GF-D8 (cell line): ENCODE measurements around the gene TBXAS1.
"Not testable (repeated sequence)": the region's sequence is repeated elsewhere in the genome, so short reads cannot be mapped to it uniquely, and the experiment has no call there.

Experiments
- DNase-seq: peaks from one replicate; lab custom pipeline; 2025; lab: John Stamatoyannopoulos, UW

TBXAS1 gene

GRCh38 chr7:139915268-139915863 lies 86.3 kb downstream of the TBXAS1 start:
- no peak for DNase-seq

GRCh38 chr7:139915864-139916716 lies 87.0 kb downstream of the TBXAS1 start:
- DNase-seq = peak; percentile 58

- no peak for DNase-seq
Observed at GRCh38 chr7:139916717-139917395, 87.8 kb downstream of the TBXAS1 start.

- DNase-seq = no peak
Observed at GRCh38 chr7:139917851-139918250, 88.8 kb downstream of the TBXAS1 start.

- DNase-seq = no peak
Observed at GRCh38 chr7:139918480-139918879, 89.4 kb downstream of the TBXAS1 start.

GRCh38 chr7:139923090-139923489 lies 94.0 kb downstream of the TBXAS1 start:
- DNase-seq = no peak

GRCh38 chr7:139924461-139924860 lies 95.4 kb downstream of the TBXAS1 start:
- DNase-seq = peak; percentile 23

GRCh38 chr7:139929221-139929620 lies 100.2 kb downstream of the TBXAS1 start:
- DNase-seq = not testable (repeated sequence)

- no peak for DNase-seq
Observed at GRCh38 chr7:139930286-139930965, 101.4 kb downstream of the TBXAS1 start.

GRCh38 chr7:139931190-139931934 lies 102.3 kb downstream of the TBXAS1 start:
- DNase-seq = no peak

GRCh38 chr7:139932531-139932930 lies 103.5 kb downstream of the TBXAS1 start:
- DNase-seq = no peak

GRCh38 chr7:139936760-139937310 lies 107.8 kb downstream of the TBXAS1 start:
- DNase-seq = no peak

- peak; percentile 34 for DNase-seq
Observed at GRCh38 chr7:139937715-139938114, 108.7 kb downstream of the TBXAS1 start.

GRCh38 chr7:139940866-139941265 lies 111.8 kb downstream of the TBXAS1 start:
- no peak for DNase-seq

- DNase-seq = no peak
Observed at GRCh38 chr7:139941421-139941820, 112.4 kb downstream of the TBXAS1 start.

GRCh38 chr7:139941866-139942265 lies 112.8 kb downstream of the TBXAS1 start:
- no peak for DNase-seq

- no peak for DNase-seq
Observed at GRCh38 chr7:139942636-139943035, 113.6 kb downstream of the TBXAS1 start.

GRCh38 chr7:139943401-139943800 lies 114.3 kb downstream of the TBXAS1 start:
- no peak for DNase-seq

- DNase-seq = no peak
Observed at GRCh38 chr7:139944248-139944647, 115.2 kb downstream of the TBXAS1 start.

GRCh38 chr7:139946533-139946932 lies 117.5 kb downstream of the TBXAS1 start:
- DNase-seq = no peak

GRCh38 chr7:139947021-139947420 lies 118.0 kb downstream of the TBXAS1 start:
- no peak for DNase-seq
